Ovary (tissue), 9 donors: ENCODE measurements around the gene CD63. TPM values are rescaled to one million over a fixed set of nuclear protein-coding genes. Genes with fewer than 3 reads are reported as not detected.

Experiments used
- DNase-seq, 5 donors: peaks; one replicate each; pipeline ENCODE4 v3.0.0-alpha.2; 2019 to 2020
- H3K27ac ChIP-seq, 2 donors: fragments of 200-600 bp; one replicate each; pipeline versions ENCODE4 v1.5.1 to v1.8.0; 2019 to 2022
- H3K27me3 ChIP-seq: fragments of 200-600 bp; one replicate; pipeline ENCODE4 v1.8.0; 2022
- H3K36me3 ChIP-seq: fragments of 200-600 bp; sonication (generic); one replicate; pipeline ENCODE4 v1.5.1; 2019
- H3K4me1 ChIP-seq: one replicate; pipeline ENCODE4 v1.8.1; 2013; ENCODE audit warnings: mild to moderate bottlenecking, moderate library complexity; ENCODE audit not compliant: insufficient read depth
- H3K4me3 ChIP-seq: fragments of 200-600 bp; sonication (generic); one replicate; pipeline ENCODE4 v1.5.1; 2017
- H3K9me3 ChIP-seq, 2 donors: fragments of 200-600 bp in 1 of 2; sonication (generic) in 1 of 2; one replicate each; pipeline versions ENCODE4 v1.5.1 to v1.8.1; 2013 to 2019; ENCODE audit warnings: mild to moderate bottlenecking in 1 of 2, moderate library complexity in 1 of 2
- CTCF ChIP-seq, 3 donors: fragments of 450-650 bp in 2 of 3; fragments of 200-600 bp in 1 of 3; IDR thresholded peaks; one replicate each; pipeline versions ENCODE4 v1.5.1 to v1.8.0; 2016 to 2022; ENCODE audit warnings: antibody characterized with exemption in 3 of 3, mild to moderate bottlenecking in 1 of 3
- EP300 ChIP-seq: sonication (generic); formaldehyde crosslinking; IDR thresholded peaks from one replicate; pipeline ENCODE4 v1.6.1; 2017; ENCODE audit warnings: antibody characterized with exemption
- POLR2A ChIP-seq: fragments of 450-650 bp; IDR thresholded peaks from one replicate; pipeline ENCODE4 v1.6.1; 2017; ENCODE audit warnings: antibody characterized with exemption, mild to moderate bottlenecking, moderate library complexity
- WGBS, 3 donors: extraction: QIAGEN DNeasy Blood & Tissue Kit in 1 of 3; methylation state at CpG; one replicate each; pipeline versions ENCODE4 v1.1.5 to v1.1.7; 2013 to 2017; 5-methylcytosine and 5-hydroxymethylcytosine counted together
- intact Hi-C, 4 donors: fragments of 100-400 bp; cut with DNase I; formaldehyde crosslinking; loops; one replicate each; pipeline versions ENCODE4 v1.11.0 to v1.15.1; 2022 to 2023
- polyA plus RNA-seq, 2 donors: library from polyadenylated mRNA; stranded (reverse); fragments of 200-250 nt in 1 of 2; fragments of 350-450 nt in 1 of 2; fragmentation: Illumina TruSeq in 1 of 2; extraction: RNeasy Lipid Tissue Mini Kit (QIAGEN cat#74804) in 1 of 2; gene quantifications; one replicate each; pipeline ENCODE4 v1.2.3, GENCODE V29; 2013 to 2014
- small RNA-seq: library from RNA; depleted of rRNA; stranded (forward); fragments of <200 nt; gene quantifications from one replicate; pipeline ENCODE3, GENCODE V24; 2016
- total RNA-seq, 7 donors: library from RNA; depleted of rRNA in 2 of 7; stranded (reverse); fragments of >200 nt in 2 of 7; fragmentation: NEBNext Ultra II Directional in 3 of 7; extraction: Animal tissue kit (Norgen Biotek cat#: 25700) in 3 of 7; gene quantifications; one replicate each; pipeline versions ENCODE4 v1.1.0 to v1.2.4, GENCODE V29; 2016 to 2023
- donor health status: DM: no; HTN: no; CAD: no; lungs with moderate emphysema.
- donor health status: DM: no; HTN: no; CAD: no.
- donor health status: Bipolar disorder and iron deficiency.
- donor health status: DM: yes; HTN: yes; CAD: no.
- donor health status: DM: no; HTN: no; CAD: no.
- donor health status: DM: yes; HTN: yes; CAD: no.

Gene CD63
- total and polyA plus RNA-seq, 9 donors, result 406 to 1,943 (median 762) TPM

GRCh38 chr12:55675666-55676065, 53.1 kb downstream of the CD63 start:
- Histone ChIP-seq H3K36me3 (no peaks in the 10 kb centered on the region), H3K27ac (no peak overlapping the region), H3K9me3 (no peaks in the 10 kb centered on the region), H3K4me1 (no peaks in the 10 kb centered on the region), H3K4me3 (no peak overlapping the region), H3K27me3 (no peaks in the 10 kb centered on the region)
- DNase-seq, result peak in 1 of 5 donors; percentile 1
- 75 to 78% (median 77%) methylated on average over 8 of the region's 8 CpGs for WGBS, 3 donors
- TF ChIP-seq EP300 (no peak), CTCF (IDR thresholded peaks at IDR 0.05) (no peak), POLR2A (no peak)
- intact Hi-C loops, result no loop called here

Small RNA genes lying within 50 kb of the gene (small RNA-seq; reads per million reads assigned to genes)
- gene AC009779.1 (not detected), gene RF00017 (not detected)

Other genes starting within 250 kb of the CD63 start
- not detected for gene OR6C68, start 236.6 kb downstream of the CD63 start, total RNA-seq
- not detected for gene OR6C68, start 236.6 kb downstream of the CD63 start, polyA plus RNA-seq
- not detected for gene OR6C4, start 179.4 kb downstream of the CD63 start, total RNA-seq
- not detected for gene OR6C4, start 179.4 kb downstream of the CD63 start, polyA plus RNA-seq
- gene OR2AP1, start 156.5 kb downstream of the CD63 start, total RNA-seq, result not detected
- gene OR2AP1, start 156.5 kb downstream of the CD63 start, polyA plus RNA-seq, result not detected
- not detected for gene OR10P1, start 92.1 kb downstream of the CD63 start, total RNA-seq
- gene OR10P1, start 92.1 kb downstream of the CD63 start, polyA plus RNA-seq, result not detected
- 10 to 100 TPM in 5 of 7 donors, 1 to 10 TPM in 2; 4.9 to 69.6 (median 25.9) TPM for gene ITGA7, start 21.1 kb downstream of the CD63 start, total RNA-seq
- gene ITGA7, start 21.1 kb downstream of the CD63 start, polyA plus RNA-seq, result 10 to 100 TPM; 19.5 to 38.3 TPM
- gene BLOC1S1, start 13.0 kb downstream of the CD63 start, total RNA-seq, result 100 to 1,000 TPM in 4 of 7 donors, 10 to 100 TPM in 3; 96.0 to 143 (median 120) TPM
- gene BLOC1S1, start 13.0 kb downstream of the CD63 start, polyA plus RNA-seq, result 100 to 1,000 TPM; 101 to 214 TPM
- 1 to 10 TPM; 3.7 to 8.9 (median 7.2) TPM for gene RDH5, start 8.6 kb downstream of the CD63 start, total RNA-seq
- 1 to 10 TPM; 5.1 to 5.9 TPM for gene RDH5, start 8.6 kb downstream of the CD63 start, polyA plus RNA-seq
- gene GDF11, start 14.1 kb upstream of the CD63 start, total RNA-seq, result 10 to 100 TPM in 4 of 7 donors, 1 to 10 TPM in 3; 2.2 to 27.7 (median 12.3) TPM
- gene GDF11, start 14.1 kb upstream of the CD63 start, polyA plus RNA-seq, result 1 to 10 TPM; 3.4 to 8.0 TPM
- 10 to 100 TPM; 48.0 to 60.8 (median 58.6) TPM for gene SARNP, start 88.7 kb upstream of the CD63 start, total RNA-seq
- 10 to 100 TPM; 71.6 to 89.3 TPM for gene SARNP, start 88.7 kb upstream of the CD63 start, polyA plus RNA-seq
- gene ORMDL2, start 89.0 kb upstream of the CD63 start, total RNA-seq, result 10 to 100 TPM in 6 of 7 donors, 1 to 10 TPM in 1; 8.6 to 38.9 (median 20.8) TPM
- gene ORMDL2, start 89.0 kb upstream of the CD63 start, polyA plus RNA-seq, result 10 to 100 TPM; 15.7 to 35.5 TPM
- gene DNAJC14, start 100.6 kb upstream of the CD63 start, total RNA-seq, result 10 to 100 TPM; 15.7 to 32.8 (median 23.0) TPM
- 10 to 100 TPM; 19.3 to 26.8 TPM for gene DNAJC14, start 100.6 kb upstream of the CD63 start, polyA plus RNA-seq
- gene MMP19, start 113.9 kb upstream of the CD63 start, total RNA-seq, result 10 to 100 TPM in 6 of 7 donors, 1 to 10 TPM in 1; 3.6 to 42.7 (median 23.3) TPM
- gene MMP19, start 113.9 kb upstream of the CD63 start, polyA plus RNA-seq, result 10 to 100 TPM; 11.3 to 23.3 TPM
- gene PYM1, start 198.9 kb upstream of the CD63 start, total RNA-seq, result 10 to 100 TPM; 18.9 to 25.7 (median 21.7) TPM
- gene PYM1, start 198.9 kb upstream of the CD63 start, polyA plus RNA-seq, result 10 to 100 TPM; 22.5 to 25.2 TPM
- 10 to 100 TPM; 13.3 to 50.1 (median 26.0) TPM for gene DGKA, start 202.2 kb upstream of the CD63 start, total RNA-seq
- 10 to 100 TPM; 15.7 to 40.4 TPM for gene DGKA, start 202.2 kb upstream of the CD63 start, polyA plus RNA-seq
- 10 to 100 TPM in 1 of 7 donors, 1 to 10 TPM in 6; 2.0 to 11.5 (median 3.7) TPM for gene PMEL, start 237.0 kb upstream of the CD63 start, total RNA-seq
- 1 to 10 TPM; 2.0 to 2.7 TPM for gene PMEL, start 237.0 kb upstream of the CD63 start, polyA plus RNA-seq
- gene CDK2, start 237.8 kb upstream of the CD63 start, total RNA-seq, result 10 to 100 TPM; 18.3 to 33.9 (median 31.3) TPM
- gene CDK2, start 237.8 kb upstream of the CD63 start, polyA plus RNA-seq, result 10 to 100 TPM; 21.7 to 21.8 TPM
- 100 to 1,000 TPM in 5 of 7 donors, 10 to 100 TPM in 2; 60.4 to 136 (median 117) TPM for gene RAB5B, start 245.1 kb upstream of the CD63 start, total RNA-seq
- 100 to 1,000 TPM in 1 of 2 donors, 10 to 100 TPM in 1; 81.7 to 217 TPM for gene RAB5B, start 245.1 kb upstream of the CD63 start, polyA plus RNA-seq